NCI-H2081 (cell line): ENCODE measurements around the gene NUP214.
"Not testable (repeated sequence)": the region's sequence is repeated elsewhere in the genome, so short reads cannot be mapped to it uniquely, and the experiment has no call there.

Source experiments
- DNase-seq, 2 experiments: peaks; one replicate each; lab custom pipeline; 2025; lab: John Stamatoyannopoulos, UW

Gene NUP214

GRCh38 chr9:131197160-131197911 is 72.0 kb downstream of the NUP214 start:
- DNase-seq = no peak

DNA sequence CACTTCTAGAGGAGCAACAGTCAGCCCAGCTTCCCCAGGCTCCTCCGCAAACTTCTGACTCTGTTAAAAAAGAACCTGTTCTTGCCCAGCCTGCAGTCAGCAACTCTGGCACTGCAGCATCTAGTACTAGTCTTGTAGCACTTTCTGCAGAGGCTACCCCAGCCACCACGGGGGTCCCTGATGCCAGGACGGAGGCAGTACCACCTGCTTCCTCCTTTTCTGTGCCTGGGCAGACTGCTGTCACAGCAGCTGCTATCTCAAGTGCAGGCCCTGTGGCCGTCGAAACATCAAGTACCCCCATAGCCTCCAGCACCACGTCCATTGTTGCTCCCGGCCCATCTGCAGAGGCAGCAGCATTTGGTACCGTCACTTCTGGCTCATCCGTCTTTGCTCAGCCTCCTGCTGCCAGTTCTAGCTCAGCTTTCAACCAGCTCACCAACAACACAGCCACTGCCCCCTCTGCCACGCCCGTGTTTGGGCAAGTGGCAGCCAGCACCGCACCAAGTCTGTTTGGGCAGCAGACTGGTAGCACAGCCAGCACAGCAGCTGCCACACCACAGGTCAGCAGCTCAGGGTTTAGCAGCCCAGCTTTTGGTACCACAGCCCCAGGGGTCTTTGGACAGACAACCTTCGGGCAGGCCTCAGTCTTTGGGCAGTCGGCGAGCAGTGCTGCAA is 72.8 kb downstream of the NUP214 start:
- DNase-seq = no peak

GRCh38 chr9:131201856-131202255 is 76.5 kb downstream of the NUP214 start:
- DNase-seq = no peak

DNA sequence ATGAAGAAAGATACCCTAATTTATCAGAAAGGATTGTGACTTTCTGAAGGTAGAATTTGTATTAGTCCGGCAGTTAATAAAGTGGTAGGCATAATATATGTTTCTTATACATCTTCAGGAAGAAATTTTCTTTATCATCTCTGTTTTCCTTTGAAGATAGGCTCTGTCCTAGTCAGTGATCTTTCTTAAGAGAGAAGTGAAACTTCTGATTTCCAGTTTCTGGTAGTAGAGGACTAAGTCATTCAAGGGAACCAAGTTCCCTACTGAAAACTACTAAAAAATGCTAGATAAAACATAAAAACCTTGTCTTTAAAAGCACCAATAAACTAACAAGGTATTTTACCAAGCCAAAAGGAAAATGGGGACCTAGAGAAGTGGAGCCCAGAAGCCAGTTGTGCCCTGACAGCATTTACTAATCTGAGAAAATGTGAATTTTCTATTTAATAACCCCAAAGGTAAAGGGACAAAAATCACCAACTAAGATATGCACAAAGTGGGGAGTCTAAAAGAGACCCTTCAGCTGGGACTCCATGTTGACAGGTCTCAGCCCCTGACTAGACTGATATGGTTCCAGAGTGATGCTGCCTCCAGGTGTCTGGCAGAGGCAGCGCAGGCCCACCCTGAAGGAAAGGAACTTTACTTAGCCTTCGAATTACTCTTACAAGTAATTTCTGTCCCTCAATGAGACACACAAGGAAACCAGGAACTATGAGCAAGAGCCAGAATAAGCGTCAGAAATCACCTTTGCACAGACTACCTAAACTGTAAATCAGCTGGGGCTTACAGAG is 78.2 kb downstream of the NUP214 start:
- no peak for DNase-seq

DNA sequence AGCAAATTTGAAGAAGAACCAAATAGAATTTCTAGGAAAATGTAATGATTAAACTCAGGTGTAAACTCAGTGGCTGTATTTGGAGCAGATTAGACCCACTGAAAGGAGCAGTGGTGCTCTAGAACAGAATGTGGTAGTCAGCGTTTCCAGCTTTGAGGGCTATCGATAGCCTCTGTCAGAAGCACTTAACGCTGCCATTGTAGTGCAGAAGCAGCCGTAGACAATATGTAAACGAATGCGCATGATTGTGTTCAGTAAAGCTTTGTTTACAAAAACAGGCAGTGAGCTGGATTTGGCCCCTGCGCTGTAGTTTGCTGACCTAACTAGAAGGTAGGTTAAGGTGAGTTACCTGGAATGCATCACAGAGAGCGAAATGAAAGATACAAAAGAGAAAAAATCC is 78.9 kb downstream of the NUP214 start:
- no peak for DNase-seq

- DNase-seq = no peak
Measured at GRCh38 chr9:131206495-131206894, 81.1 kb downstream of the NUP214 start.

DNA sequence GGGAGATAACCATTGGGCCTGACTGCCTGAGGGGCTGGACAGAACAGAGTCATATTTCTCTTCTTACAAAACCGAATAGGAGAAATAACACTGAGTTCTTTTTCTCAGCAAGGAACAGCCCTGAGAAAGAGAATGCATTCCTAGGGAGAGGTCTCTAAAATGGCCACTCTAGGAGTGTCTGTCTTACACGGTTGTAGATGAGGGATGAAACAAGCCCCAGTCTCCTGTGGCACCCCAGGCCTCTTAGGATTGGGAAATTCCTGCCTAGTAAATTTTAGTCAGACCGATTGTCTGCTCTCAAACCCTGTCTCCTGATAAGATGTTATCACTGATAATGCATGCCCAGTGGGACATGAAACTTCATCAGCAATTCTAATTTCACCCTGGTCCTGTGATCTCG is 86.5 kb downstream of the NUP214 start:
- DNase-seq = not testable (repeated sequence)

GRCh38 chr9:131214286-131214856 is 89.0 kb downstream of the NUP214 start:
- no peak for DNase-seq

- no peak for DNase-seq
Measured at GRCh38 chr9:131214876-131215275, 89.5 kb downstream of the NUP214 start.

GRCh38 chr9:131216806-131217205 is 91.4 kb downstream of the NUP214 start:
- no peak for DNase-seq

- no peak for DNase-seq
Measured at GRCh38 chr9:131217331-131218031, 92.1 kb downstream of the NUP214 start.

DNA sequence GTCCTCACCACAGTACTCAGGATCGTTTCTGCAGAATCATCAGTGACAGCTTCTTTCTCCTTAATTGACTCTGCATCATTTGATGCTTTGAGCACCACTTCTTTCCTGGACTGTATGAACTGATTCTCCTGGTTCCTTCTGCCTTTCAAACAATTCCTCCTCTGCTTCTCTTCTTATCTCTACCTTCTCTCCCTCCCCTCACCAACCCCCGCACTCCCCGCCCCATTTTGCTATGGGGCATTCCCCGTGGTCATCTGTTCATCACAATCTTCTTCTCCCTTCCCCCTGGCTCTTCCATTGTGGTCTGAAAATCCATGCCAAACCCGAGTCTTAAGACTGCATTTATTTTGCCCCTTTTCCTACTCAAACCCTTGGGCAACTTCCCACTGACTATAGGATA is 93.0 kb downstream of the NUP214 start:
- DNase-seq = no peak

DNA sequence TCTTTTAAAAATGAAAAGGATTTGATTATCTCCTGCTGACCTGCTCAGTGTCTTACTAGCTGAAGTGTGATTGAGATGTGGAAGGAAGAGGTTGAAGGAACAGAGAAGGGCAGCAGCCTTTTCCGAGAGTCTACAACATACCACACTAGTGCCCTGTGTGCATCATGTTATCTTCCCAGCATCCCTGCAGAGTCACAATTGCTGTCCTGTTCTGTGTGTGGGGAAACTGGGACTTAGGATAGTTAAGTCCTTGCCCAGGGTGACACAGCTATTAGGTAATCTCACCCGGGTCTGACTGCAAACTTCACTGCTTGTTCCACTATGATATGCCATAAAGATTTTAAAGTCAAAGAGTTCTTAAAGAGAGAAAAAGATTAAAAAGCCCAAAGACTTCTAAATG is 95.1 kb downstream of the NUP214 start:
- DNase-seq = no peak

DNA sequence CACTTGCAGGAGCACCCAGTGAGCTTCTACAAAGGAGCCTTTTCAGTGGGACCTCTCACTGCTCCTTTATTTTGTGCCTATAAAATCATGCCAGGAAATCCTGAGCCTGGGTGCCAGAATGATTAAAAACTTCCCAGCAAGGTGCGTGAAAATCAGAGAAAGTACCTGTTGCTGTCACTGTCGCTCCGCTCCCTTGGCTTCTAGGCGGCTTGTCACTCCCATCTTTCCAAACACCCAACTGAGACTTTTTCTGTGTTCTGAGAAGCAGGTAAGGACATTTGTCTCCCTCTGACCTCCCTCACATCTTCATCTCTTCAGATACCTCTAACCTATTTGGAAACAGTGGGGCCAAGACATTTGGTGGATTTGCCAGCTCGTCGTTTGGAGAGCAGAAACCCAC is 97.1 kb downstream of the NUP214 start:
- DNase-seq = no peak

DNA sequence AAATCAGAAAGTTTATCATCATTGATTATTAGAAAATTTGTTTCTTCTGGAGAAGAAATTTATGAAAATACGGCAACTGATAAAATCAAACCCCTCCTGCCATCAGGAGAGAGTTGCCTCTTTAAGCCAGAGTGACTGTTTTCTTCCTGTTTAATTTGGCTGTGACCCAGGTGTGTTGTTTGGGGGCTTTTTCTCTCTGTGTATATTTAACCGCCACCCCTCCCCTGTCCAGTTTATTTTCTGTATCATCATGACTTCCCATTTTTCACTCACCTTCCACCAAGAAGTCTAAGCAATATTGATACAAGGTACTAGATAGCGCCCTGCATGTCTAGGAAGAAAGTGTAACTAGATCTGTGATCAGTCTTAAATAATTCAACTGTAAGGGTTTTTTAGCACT is 100.8 kb downstream of the NUP214 start:
- no peak for DNase-seq

- peak; percentile 24 to 57 for DNase-seq
Measured at GRCh38 chr9:131227112-131227958, 101.9 kb downstream of the NUP214 start.

GRCh38 chr9:131227959-131228460 is 102.6 kb downstream of the NUP214 start:
- peak; percentile 57 to 81 for DNase-seq

GRCh38 chr9:131228988-131229387 is 103.6 kb downstream of the NUP214 start:
- DNase-seq = no peak

DNA sequence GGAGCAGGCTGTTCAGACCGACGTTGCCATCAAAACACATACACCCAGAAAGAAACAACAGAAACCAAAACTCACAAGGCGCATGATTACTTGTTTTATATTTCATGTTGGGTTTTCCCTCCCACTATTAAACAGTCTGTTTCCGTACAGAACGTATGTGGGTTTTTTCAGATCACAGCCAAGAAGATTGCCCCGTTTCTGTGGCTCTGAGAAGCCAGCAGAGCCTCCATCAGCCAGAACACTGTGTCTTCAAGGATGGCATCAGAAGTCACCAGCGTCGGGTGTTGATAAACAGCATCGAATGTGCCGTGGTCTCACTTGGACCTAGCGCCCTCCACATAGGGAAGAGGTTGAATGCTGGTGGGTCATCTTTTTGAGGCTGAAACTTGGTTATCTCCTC is 108.2 kb downstream of the NUP214 start:
- DNase-seq = no peak

DNA sequence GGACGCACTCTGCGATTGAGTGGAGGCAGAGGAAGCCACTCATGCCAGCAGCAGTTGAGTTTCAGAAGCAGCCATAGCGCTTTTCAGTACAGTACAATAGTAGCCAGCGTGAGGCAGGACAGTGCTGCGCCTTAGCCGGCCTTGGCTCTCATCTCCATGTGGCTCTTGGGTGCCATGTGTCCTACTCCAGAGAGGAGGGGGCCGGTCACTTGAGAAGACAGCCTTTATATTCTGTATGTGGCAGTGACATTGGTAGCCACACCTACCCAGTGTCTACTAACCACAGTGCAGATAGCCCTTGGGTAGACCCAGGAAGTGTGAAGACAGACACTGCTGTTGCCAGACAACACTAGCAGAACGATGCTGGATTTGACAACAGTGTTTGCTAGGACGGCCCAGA is 108.6 kb downstream of the NUP214 start:
- DNase-seq = no peak
